ENCODE measurements around the gene DDX20.

- no peak for TF ChIP-seq POLR2A (IDR thresholded peaks at IDR 0.05)
- no peak for TF ChIP-seq CTCF (IDR thresholded peaks at IDR 0.05 in 4 of 5, conservative IDR thresholded peaks at IDR 0.05 in 1 of 5)
Observed at GRCh38 chr1:111811891-111812290, 56.2 kb downstream of the DDX20 start.
